HUES6 (cell line): ENCODE results near the gene FAT3.

ENCODE experiments used
- H3K27ac ChIP-seq: 2 replicates; pipeline ENCODE4 v1.7.0; 2013; ENCODE audit warnings: low read depth, mild to moderate bottlenecking, low read length, inconsistent platforms
- H3K27me3 ChIP-seq: 2 replicates; pipeline ENCODE4 v1.6.1; 2013; ENCODE audit warnings: low read length; ENCODE audit not compliant: control insufficient read depth, insufficient read depth
- H3K36me3 ChIP-seq: 2 replicates; pipeline ENCODE4 v1.6.1; 2013; ENCODE audit warnings: low read length; ENCODE audit not compliant: control insufficient read depth, insufficient read depth
- H3K4me1 ChIP-seq: 2 replicates; pipeline ENCODE4 v1.6.1; 2013; ENCODE audit warnings: low read length; ENCODE audit not compliant: control insufficient read depth, insufficient read depth
- H3K4me3 ChIP-seq: 2 replicates; pipeline ENCODE4 v1.5.1; 2013; ENCODE audit warnings: low read depth, low read length
- H3K9ac ChIP-seq: one replicate; pipeline ENCODE4 v1.6.1; 2013; ENCODE audit warnings: mild to moderate bottlenecking, low read length
- H3K9me3 ChIP-seq: 2 replicates; pipeline ENCODE4 v1.6.1; 2013; ENCODE audit warnings: low read depth, low read length; ENCODE audit not compliant: control insufficient read depth, insufficient read depth

FAT3 gene

GRCh38 chr11:92227959-92228935 lies 3.6 kb downstream of the FAT3 start:
- Histone ChIP-seq H3K4me3 (no peak overlapping the region; the same call in 1 of the 2 replicates), H3K9ac (no peak overlapping the region), H3K27me3 (peaks cover 58% of the 10 kb centered on the region), H3K9me3 (no peaks in the 10 kb centered on the region), H3K36me3 (no peaks in the 10 kb centered on the region), H3K4me1 (peaks cover 23% of the 10 kb centered on the region), H3K27ac (no peak overlapping the region)

- no peaks in the 10 kb centered on the region for H3K36me3 ChIP-seq
- H3K9me3 ChIP-seq = no peaks in the 10 kb centered on the region
- H3K27me3 ChIP-seq = no peaks in the 10 kb centered on the region
Observed at GRCh38 chr11:92236856-92237255, 12.2 kb downstream of the FAT3 start.

GRCh38 chr11:92240916-92241315 lies 16.3 kb downstream of the FAT3 start:
- H3K27ac ChIP-seq = no peak overlapping the region
- no peaks in the 10 kb centered on the region for H3K9me3 ChIP-seq
- peaks cover 22% of the 10 kb centered on the region for H3K4me1 ChIP-seq
- H3K4me3 ChIP-seq = no peak overlapping the region
- no peaks in the 10 kb centered on the region for H3K27me3 ChIP-seq
- no peaks in the 10 kb centered on the region for H3K36me3 ChIP-seq
- no peak overlapping the region for H3K9ac ChIP-seq

More at GRCh38 chr11:92236856-92237255, 12.2 kb downstream of the FAT3 start:
- Histone ChIP-seq H3K9ac (no peak overlapping the region), H3K4me3 (no peak overlapping the region), H3K27ac (no peak overlapping the region), H3K4me1 (peaks cover 22% of the 10 kb centered on the region)

- no peaks in the 10 kb centered on the region for H3K27me3 ChIP-seq
- H3K4me1 ChIP-seq = peaks cover 6% of the 10 kb centered on the region
- no peak overlapping the region for H3K9ac ChIP-seq
- H3K36me3 ChIP-seq = no peaks in the 10 kb centered on the region
- no peaks in the 10 kb centered on the region for H3K9me3 ChIP-seq
- H3K4me3 ChIP-seq = no peak overlapping the region
- no peak overlapping the region for H3K27ac ChIP-seq
Observed at GRCh38 chr11:92245700-92246271, 21.2 kb downstream of the FAT3 start.

- Histone ChIP-seq H3K27me3 (no peaks in the 10 kb centered on the region), H3K4me3 (no peak overlapping the region), H3K4me1 (no peaks in the 10 kb centered on the region), H3K36me3 (no peaks in the 10 kb centered on the region), H3K27ac (no peak overlapping the region), H3K9ac (no peak overlapping the region), H3K9me3 (no peaks in the 10 kb centered on the region)
Observed at GRCh38 chr11:92246630-92247029, 22.0 kb downstream of the FAT3 start.

- Histone ChIP-seq H3K9me3 (no peaks in the 10 kb centered on the region), H3K27me3 (no peaks in the 10 kb centered on the region), H3K9ac (no peak overlapping the region), H3K27ac (no peak overlapping the region), H3K36me3 (no peaks in the 10 kb centered on the region), H3K4me3 (no peak overlapping the region), H3K4me1 (peaks cover 22% of the 10 kb centered on the region)
Observed at GRCh38 chr11:92249156-92249753, 24.6 kb downstream of the FAT3 start.

GRCh38 chr11:92251980-92252379 lies 27.4 kb downstream of the FAT3 start:
- no peaks in the 10 kb centered on the region for H3K27me3 ChIP-seq
- H3K4me1 ChIP-seq = peaks cover 22% of the 10 kb centered on the region
- no peak overlapping the region for H3K27ac ChIP-seq
- H3K4me3 ChIP-seq = no peak overlapping the region
- no peaks in the 10 kb centered on the region for H3K36me3 ChIP-seq
- no peak overlapping the region for H3K9ac ChIP-seq
- no peaks in the 10 kb centered on the region for H3K9me3 ChIP-seq

GRCh38 chr11:92253421-92253820 lies 28.8 kb downstream of the FAT3 start:
- no peaks in the 10 kb centered on the region for H3K36me3 ChIP-seq
- H3K9ac ChIP-seq = no peak overlapping the region
- no peaks in the 10 kb centered on the region for H3K9me3 ChIP-seq
- no peaks in the 10 kb centered on the region for H3K27me3 ChIP-seq
- H3K4me3 ChIP-seq = no peak overlapping the region
- peaks cover 22% of the 10 kb centered on the region for H3K4me1 ChIP-seq
- peak overlapping the region; percentile 53; the same call in 1 of the 2 replicates for H3K27ac ChIP-seq

GRCh38 chr11:92253945-92254344 lies 29.3 kb downstream of the FAT3 start:
- Histone ChIP-seq H3K27ac (peak overlapping the region; percentile 53; the same call in 1 of the 2 replicates), H3K4me3 (no peak overlapping the region), H3K9ac (no peak overlapping the region), H3K4me1 (peaks cover 22% of the 10 kb centered on the region), H3K9me3 (no peaks in the 10 kb centered on the region), H3K36me3 (no peaks in the 10 kb centered on the region), H3K27me3 (no peaks in the 10 kb centered on the region)

GRCh38 chr11:92257536-92257935 lies 32.9 kb downstream of the FAT3 start:
- no peak overlapping the region for H3K27ac ChIP-seq
- no peaks in the 10 kb centered on the region for H3K27me3 ChIP-seq
- peaks cover 16% of the 10 kb centered on the region for H3K4me1 ChIP-seq
- H3K9ac ChIP-seq = no peak overlapping the region
- H3K36me3 ChIP-seq = no peaks in the 10 kb centered on the region
- no peaks in the 10 kb centered on the region for H3K9me3 ChIP-seq
- no peak overlapping the region for H3K4me3 ChIP-seq

GRCh38 chr11:92259861-92260260 lies 35.2 kb downstream of the FAT3 start:
- Histone ChIP-seq H3K27ac (no peak overlapping the region), H3K4me1 (no peaks in the 10 kb centered on the region), H3K9ac (no peak overlapping the region), H3K9me3 (no peaks in the 10 kb centered on the region), H3K36me3 (no peaks in the 10 kb centered on the region), H3K4me3 (no peak overlapping the region), H3K27me3 (no peaks in the 10 kb centered on the region)
